T1000 (cell line): ENCODE measurements around the gene EFHD2.
"Not testable (repeated sequence)": the region's sequence is repeated elsewhere in the genome, so short reads cannot be mapped to it uniquely, and the experiment has no call there.

Source experiments
- DNase-seq: peaks from one replicate; lab custom pipeline; 2025; ENCODE audit warnings: mixed read lengths; lab: John Stamatoyannopoulos, UW

EFHD2 gene

DNA sequence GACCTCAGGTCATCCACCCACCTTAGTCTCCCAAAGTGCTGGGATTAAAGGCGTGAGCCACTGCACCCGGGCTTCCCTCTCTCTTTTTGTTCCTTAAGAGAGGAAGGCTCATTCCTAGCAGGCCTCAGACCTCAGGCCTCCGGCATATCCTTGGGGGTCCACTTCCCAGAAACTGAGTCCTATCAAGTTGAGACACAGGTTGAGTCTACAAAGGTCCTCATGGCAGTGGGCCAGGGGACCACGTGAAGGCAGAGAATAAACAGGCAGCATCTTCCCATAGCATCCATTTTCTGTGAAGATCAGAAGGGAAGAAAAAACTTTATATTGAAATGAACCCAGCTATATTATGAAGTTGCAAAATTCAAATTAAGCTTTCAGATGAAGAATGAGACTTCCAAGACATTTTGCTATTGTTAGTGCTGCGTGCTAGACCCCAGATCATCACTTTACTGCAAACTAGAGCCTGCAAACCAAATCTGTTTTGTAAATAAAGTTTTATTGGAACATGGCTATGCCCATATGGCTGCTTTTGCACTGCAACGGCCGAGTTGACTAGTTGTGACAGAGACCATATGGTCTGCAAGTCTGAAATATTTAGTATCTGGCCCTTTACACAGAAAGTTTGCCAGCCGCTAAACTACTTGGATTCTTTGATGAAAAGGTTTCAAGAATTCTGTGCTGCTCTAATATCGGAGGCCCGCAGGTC lies 43.3 kb downstream of the EFHD2 start:
- no peak for DNase-seq

DNA sequence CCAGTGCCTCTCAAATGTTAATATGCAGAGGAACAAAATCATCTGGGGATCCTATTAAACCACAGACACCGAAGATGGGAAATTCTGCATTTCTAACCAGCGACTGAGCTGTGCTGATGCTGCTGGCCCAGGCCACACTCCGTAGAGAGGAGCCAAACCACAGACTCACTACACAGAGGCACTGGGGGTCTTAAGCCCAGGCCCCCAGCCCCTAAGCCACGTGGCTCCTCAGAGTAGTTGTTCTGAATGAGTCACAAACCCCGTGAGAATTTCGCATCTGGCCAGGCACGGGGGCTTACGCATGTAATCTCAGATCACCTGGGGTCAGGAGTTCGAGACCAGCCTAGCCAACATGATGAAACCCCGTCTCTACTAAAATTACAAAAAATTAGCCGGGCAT lies 44.0 kb downstream of the EFHD2 start:
- no peak for DNase-seq

DNA sequence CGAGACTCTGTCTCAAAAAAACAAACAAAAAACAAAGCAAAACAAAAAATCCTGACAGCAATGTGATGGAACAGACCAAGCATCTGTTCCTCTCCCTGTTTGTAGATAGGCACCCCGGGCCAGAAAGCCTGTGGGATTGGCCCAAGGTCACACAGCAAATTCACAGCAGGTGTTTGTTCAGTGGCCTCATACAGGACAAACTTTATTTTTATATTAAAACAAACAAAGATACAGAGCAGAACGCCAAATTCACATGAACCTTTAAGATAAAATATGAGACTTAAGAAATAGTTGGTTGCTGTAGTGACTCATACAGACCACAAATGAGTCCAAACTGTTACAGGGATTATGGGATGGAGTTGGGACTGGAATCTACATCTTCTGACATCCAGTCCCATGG lies 44.6 kb downstream of the EFHD2 start:
- DNase-seq = no peak

DNA sequence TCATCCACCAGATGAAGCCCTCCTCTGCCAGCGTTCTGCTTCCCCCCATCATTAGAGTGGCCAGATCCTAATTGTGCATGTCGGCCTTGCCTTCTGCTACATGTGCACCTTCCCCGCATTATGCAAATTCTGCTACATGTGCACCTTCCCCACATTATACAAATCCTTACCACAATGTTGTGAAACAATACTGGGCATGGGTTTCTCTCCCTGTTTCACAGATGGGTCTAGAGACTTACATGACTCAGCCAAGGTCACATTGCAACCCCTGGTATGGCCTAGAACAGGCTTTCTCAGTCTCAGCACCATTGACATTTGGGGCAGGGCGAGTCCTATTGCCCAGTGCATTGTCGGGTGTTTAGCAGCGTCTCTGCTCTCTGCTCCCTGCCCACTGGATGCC lies 45.8 kb downstream of the EFHD2 start:
- no peak for DNase-seq

DNA sequence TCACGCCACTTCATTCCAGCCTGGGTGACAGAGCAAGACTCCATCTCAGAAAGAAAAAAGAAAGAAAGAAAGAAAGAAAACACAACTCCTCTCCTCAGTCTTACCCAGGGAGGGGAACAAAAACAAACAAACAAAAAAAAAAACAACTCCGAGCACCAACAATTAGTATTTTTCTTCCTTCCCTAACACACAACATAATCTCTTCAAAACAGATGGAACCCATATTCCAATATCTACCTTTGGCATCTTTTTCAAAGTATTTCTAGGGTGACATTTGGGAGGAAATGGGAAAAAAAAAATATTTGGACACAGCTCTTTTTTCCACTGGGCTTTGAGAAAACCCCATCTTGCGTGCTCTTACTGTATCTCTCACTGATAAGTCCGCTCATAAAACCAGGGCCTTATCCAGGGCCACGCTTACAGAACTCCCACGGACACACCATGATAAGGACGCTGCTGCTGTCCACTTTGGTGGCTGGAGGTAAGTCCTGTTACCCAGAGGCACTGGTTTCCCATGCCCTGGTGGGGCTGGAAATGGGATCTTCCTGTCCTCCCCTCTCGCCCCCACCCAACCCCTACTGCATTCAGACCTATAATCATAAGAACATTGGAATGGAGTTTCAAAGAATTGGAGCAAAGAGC lies 46.7 kb downstream of the EFHD2 start, which contains the start of gene CELA2A:
TSS of gene CELA2A (plus strand) at position 420 of the 642 bp plus-strand sequence. CDS start at position 442, 22 bp downstream.
- DNase-seq = no peak

DNA sequence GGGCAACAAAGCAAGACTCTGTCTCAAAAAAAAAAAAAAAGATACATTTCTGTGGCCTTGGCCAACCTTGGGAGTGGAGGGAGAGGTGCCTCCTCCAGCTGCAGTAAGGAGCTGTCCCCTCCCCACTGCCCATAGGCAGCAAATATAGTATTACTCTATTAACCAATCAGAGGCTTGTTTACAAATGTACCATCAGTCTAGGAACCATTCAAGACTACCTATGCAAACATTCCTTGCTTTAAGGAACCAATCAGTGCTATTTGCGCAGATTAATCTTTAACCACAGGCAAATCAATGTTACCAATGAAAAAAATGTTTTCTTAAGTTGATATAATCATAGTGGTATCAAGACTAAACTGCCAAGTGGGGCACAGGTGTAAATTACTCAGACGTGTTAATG lies 47.9 kb downstream of the EFHD2 start:
- no peak for DNase-seq

DNA sequence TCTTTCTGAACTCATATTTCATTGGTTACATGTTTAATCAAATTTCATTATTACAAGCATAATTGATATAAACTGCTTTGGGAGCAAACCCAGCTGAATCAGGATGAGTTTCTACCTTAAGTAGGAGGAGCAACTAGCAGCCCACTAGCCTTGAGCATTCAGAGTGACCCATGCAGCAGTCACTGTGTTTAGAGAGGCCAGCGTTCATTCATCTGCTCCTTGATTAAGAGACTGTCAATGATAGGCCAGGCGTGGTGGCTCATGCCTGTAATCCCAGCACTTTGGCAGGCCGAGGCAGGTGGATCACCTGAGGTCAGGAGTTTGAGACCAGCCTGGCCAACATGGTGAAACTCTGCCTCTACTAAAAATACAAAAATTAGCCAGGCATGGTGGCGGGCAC lies 48.7 kb downstream of the EFHD2 start:
- DNase-seq = not testable (repeated sequence)

DNA sequence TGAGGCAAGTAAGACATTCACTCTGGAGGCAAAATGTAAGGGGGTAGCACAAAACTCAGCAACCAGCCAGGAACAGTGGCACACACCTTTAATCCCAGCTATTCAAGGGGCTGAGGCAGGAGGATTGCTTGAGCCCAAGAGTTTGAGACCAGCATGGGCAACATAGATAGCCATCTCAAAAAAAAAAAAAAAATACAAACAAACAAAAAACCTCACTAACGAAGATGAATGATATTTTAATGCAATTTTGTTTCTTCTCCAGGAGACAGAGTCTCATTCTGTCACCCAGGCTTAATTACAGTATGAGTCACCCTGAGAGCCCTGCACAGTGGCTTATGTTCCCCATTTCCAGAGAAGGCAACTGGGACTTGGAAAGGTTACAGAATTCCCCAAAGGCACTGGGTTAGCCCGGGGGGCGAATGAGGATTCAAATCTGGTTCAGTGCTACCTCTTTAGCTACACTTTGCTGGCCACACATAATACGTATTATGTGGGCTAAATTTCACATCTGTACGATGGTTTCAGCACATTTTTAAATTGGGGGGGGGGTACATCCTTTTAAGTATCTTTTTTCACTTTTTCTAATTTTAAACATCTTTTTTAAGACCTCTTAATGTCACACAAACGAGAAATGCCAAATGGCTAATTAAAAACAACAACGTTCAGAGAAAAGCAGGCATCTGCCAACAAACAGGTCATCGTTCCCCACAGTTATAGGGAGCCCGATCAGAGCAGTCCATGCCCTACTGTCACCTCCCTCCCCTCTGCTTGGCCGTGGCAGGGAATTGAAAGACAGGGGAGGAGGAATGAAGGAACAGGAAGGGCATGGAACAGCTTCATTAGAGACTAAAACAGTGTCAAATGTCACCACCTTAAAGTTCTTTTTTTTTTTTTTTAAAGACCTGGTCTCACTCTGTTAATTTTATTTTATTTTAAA lies 50.4 kb downstream of the EFHD2 start:
- peak; percentile 29 for DNase-seq

DNA sequence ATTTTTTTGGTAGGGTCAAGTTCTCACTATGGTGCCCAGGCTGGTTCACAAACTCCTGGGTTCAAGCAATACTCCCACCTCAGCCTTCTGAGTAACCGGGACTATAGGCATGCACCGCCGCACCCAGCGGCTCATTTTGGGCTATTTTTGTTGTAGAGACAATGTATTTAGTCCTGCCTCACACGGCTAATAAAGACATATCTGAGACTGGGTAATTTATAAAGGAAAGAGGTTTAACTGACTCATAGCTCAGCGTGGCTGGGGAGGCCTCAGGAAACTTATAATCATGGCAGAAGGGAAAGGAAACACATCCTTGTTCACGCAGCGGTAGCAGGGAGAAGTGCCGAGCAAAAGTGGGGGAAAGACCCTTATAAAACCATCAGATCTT lies 51.0 kb downstream of the EFHD2 start:
- DNase-seq = no peak

DNA sequence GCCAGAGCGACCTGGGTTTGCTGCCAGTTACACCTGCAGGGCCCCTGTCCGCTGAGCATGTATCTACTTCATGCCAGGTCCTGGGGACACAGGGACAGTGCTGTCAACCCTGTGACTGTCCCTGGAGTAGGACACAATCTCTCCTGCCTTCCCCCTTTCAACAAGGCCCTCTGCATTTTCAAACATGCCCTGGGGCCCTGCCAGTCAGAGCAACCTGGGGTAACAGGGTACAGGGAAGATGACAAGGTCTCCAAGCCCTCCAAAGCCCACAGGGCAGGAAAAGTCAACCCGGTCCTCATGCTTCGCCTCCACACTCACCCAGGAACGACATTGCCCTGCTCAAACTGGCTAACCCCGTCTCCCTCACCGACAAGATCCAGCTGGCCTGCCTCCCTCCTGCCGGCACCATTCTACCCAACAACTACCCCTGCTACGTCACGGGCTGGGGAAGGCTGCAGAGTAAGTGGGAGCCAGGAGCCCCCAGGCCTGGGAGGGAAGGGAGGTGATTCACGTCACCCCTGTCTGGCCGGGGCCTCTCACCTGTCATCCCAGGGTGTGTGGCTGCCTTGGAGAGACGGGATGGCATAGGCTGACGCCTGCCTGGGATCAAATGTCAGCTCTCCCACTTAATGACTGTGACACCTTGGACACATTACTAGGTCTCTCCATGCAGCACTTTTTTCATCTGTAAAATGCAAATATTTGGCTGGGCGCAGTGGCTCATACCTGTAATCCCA lies 53.5 kb downstream of the EFHD2 start:
- not testable (repeated sequence) for DNase-seq

DNA sequence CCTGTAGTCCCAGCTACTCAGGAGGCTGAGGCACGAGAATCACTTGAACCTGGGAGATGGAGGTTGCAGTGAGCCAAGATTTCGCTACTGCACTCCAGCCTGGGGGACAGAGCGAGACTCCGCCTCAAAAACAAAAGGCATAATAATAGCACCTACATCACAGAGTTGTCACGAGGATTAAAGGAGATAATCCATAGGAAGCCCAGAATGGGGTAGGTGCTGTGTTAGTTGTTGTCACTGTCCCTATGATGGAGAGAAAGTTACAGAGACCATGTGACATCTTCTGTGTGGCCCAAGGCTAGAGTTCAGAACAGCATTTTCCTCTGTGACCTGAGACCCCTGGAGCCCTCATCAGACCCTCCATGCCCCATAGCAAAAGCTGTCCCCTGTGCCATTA lies 54.2 kb downstream of the EFHD2 start:
- not testable (repeated sequence) for DNase-seq

DNA sequence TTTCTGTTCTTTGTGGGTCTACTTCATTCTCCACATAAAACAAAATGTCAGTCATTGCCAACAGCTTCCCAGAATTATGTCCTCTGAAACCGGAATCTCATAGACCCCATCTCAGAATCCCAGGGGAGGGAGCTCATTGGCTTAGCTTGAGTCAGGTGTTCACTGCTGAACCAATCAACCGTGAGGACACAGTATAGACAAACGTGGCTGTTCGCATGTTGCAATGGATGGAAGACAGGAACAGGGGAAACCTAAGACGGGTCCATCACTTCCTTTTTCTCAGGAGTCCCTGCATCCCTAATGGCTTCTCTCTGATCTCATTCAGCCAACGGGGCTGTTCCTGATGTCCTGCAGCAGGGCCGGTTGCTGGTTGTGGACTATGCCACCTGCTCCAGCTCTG lies 56.0 kb downstream of the EFHD2 start:
- no peak for DNase-seq

DNA sequence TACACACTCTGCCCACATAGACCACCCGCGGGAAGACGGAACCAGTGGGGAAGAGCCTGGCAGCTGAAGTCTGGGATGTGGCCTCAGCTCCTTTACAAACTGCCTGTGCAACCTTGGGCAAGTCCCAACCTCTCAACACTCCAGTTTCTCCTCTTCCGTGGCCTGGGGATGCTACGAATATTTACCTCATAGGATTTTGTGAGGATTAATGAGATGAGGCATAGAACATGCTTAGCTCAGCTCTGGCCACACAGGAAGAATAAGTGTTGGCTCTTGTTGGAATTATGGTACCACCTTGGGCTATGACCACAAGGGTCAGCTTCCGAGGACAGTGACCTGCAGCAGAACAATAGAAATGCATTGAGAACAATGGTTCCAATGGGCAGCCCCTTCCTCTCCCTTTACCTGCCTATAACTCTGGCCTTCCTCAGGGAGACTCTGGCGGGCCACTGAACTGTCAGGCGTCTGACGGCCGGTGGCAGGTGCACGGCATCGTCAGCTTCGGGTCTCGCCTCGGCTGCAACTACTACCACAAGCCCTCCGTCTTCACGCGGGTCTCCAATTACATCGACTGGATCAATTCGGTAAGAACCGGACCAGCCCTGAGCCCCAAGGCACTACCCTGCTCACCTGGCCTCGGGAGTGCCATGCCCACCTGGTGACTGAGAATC lies 57.4 kb downstream of the EFHD2 start:
- not testable (repeated sequence) for DNase-seq

DNA sequence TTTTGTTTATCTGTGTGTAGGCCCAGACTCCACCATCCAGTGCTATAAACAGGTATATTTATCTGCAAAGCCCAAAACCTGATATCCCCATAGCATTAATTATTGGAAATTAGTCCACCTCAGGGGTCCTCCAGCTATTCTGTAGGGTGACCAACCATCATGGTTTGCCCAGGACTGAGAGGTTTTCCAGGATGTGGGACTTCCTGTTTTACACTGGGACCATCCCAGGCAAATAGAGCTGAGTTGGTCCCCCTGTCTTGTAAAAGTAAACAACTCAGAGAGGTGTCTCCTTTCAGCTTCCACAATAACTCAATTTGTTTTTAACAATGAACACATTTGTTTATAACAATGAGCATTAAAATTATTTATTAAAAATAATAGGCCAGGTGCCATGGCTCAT lies 58.5 kb downstream of the EFHD2 start:
- DNase-seq = no peak

DNA sequence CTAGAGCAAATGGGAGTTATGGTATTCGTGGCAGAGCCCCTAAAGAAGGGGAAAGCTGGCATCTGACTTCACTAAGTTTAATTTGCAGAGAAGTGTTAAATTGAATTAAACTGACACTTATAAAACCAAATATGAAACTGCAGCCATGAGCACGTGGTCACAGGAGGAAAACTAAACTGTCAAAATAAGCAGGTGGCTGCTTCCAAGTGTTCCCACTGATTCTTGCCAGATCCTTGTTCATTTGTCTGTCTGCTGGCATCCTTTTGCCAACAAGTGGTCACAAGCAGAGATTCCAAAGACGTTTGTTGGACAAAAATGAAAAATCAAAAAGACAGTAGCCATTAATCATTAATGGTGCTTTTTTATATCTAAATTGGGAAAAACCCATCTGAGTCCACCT lies 59.7 kb downstream of the EFHD2 start:
- no peak for DNase-seq

DNA sequence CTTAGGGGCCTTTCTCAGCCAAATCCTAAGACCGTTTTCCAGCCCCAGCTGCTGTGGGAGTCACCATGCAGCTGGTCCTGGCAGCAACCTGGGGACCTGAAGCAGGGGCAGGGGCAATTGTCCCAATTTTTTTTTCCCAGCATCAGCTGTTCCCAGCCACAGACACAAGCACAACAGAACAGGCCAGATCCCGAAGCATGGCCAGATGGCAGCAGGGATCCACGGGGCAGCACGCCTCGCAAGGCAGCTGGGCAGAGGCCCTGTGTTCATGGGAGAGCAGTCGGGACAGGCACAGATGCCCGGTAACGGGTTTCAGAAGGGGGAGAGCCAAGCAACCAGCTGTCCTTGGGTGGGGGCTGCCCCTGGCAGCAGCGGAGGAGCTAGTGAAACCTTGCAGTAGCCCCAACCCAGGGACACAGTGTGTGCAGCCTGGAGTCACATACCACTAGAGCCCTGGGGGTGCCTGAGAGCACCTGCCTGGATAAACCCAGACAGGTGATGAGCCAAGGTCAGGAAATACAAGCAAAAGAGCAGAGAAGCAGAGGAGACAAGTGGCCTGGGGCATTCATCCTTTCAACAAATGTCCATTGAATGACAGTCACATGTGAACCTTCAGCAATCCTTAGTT lies 60.2 kb downstream of the EFHD2 start:
- not testable (repeated sequence) for DNase-seq

DNA sequence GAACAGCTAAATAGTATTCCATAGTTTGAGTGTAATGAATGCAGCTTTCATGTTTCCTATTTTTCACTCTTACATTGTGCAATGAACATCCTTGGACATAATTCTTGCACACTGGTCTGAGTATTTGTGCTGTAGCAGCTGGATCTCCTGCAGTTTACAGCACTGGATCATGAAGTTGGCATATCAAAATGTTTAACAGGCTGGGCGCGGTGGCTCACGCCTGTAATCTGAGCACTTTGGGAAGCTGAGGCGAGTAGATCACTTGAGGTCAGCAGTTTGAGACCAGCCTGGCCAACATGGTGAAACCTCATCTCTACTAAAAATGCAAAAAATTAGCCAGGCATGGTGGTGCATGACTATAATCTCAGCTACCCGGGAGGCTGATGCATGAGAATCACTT lies 61.4 kb downstream of the EFHD2 start:
- DNase-seq = not testable (repeated sequence)

DNA sequence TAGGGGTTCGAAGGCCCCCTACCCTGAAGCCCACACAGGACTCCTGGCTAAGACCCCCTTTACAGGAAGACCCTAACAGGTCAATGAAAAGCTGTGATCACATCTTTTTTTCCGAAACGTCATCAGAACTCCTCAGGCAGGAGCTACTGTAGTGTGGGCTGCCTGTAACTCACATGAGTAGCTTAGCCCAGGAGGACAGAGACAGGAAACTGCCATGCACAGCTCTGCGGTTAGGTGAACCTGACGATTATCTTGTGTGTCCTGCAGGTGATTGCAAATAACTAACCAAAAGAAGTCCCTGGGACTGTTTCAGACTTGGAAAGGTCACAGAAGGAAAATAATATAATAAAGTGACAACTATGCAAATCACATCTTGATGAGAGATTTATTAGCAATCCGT lies 62.0 kb downstream of the EFHD2 start:
- not testable (repeated sequence) for DNase-seq

DNA sequence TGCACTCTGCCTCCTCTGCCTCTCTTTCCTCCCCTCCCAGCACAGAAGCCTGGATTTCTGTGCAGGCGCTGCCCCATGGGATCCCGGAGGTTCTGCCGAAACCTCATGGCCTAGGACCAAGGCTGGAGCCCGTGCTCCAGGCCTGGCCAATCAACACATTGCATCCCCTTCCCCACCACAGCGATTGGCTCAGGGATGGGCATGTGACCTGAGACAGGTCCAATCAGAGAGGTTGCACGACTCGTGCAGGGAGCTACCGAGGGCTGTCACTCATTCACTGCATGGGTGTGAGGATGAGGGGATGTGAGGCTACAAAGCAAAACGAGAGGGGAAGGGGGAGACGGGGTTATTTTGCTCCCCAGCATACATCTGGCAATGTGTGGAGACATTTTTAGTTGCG lies 62.9 kb downstream of the EFHD2 start:
- DNase-seq = no peak

DNA sequence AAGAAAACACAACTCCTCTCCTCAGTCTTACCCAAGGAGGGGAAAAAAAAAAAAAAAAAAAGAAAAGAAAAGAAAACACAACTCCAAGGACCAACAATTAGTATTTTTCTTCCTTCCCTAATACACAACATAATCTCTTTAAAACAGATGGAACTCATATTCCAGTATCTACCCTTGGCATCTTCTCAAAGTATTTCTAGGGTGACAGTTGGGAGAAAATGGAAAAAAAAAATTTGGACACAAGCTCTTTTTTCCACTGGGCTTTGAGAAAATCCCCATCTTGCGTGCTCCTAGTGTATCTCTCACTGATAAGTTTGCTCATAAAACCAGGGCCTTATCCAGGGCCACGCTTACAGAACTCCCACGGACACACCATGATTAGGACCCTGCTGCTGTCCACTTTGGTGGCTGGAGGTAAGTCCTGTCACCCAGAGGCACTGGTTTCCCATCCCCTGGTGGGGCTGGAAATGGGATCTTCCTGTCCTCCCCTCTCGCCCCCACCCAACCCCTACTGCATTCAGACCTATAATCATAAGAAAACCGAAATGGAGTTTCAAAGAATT lies 66.1 kb downstream of the EFHD2 start, which contains the start of gene CELA2B:
TSS of gene CELA2B (plus strand) at position 353 of the 563 bp plus-strand sequence. CDS start at position 375, 22 bp downstream.
- DNase-seq = no peak
